ENCODE results near the gene TARS2.
A peak's percentile ranks its signal among the peaks of the same experiment; 100 is the strongest.

TARS2 gene

GRCh38 chr1:150484431-150484830 is 2.8 kb upstream of the TARS2 start:
- Histone ChIP-seq H3K9me3 (replicated peaks in 1 of 2; ENCODE audit: control insufficient read depth in 2 of 2, insufficient read depth in 1 of 2, low read depth in 1 of 2, low read length in 2 of 2) (no peaks in the 10 kb centered on the region), H3K36me3 (replicated peaks in 1 of 2; ENCODE audit: control insufficient read depth in 2 of 2, insufficient read depth in 2 of 2, low read length in 2 of 2) (peaks cover 2 to 11% of the 10 kb centered on the region in 2 donors), H3K9ac (ENCODE audit: low read depth, low read length, poor library complexity) (no peak overlapping the region), H3K4me3 (ENCODE audit: low read length in 2 of 2) (no peak overlapping the region), H2BK5ac (ENCODE audit: low read length) (no peak overlapping the region), H3K4me1 (ENCODE audit: control insufficient read depth in 2 of 2, insufficient read depth in 1 of 2, low read depth in 1 of 2, low read length in 2 of 2) (peaks cover 2% of the 10 kb centered on the region in 2 donors), H2BK120ac (ENCODE audit: low read depth, low read length) (no peak overlapping the region), H2BK12ac (ENCODE audit: low read length) (no peak overlapping the region), H3K4me2 (ENCODE audit: insufficient read depth, low read length, poor library complexity, severe bottlenecking) (no peak overlapping the region), H3K27me3 (ENCODE audit: control insufficient read depth in 3 of 3, insufficient read depth in 3 of 3, low read depth in 1 of 3, low read length in 3 of 3) (no peaks in the 10 kb centered on the region), H4K91ac (ENCODE audit: low read depth, low read length, poor library complexity) (no peak overlapping the region), H3K14ac (ENCODE audit: low read length) (no peak overlapping the region), H3K23ac (ENCODE audit: low read depth, low read length, poor library complexity) (no peak overlapping the region), H2AK5ac (ENCODE audit: low read depth, low read length) (no peak overlapping the region), H4K8ac (ENCODE audit: low read depth, low read length) (no peak overlapping the region), H3K79me1 (ENCODE audit: low read depth, low read length) (peaks cover 2% of the 10 kb centered on the region), H2BK15ac (ENCODE audit: low read length) (no peak overlapping the region), H2AFZ (ENCODE audit: low read length) (peak overlapping the region; percentile 42), H3K18ac (ENCODE audit: low read length) (no peak overlapping the region), H3K4ac (ENCODE audit: low read length) (no peak overlapping the region), H3K27ac (replicated peaks; ENCODE audit: low read length) (no peak overlapping the region)
- no peak for DNase-seq (ENCODE audit: low spot score)
- no CpG with 5 or more reads among the region's 5 CpGs for WGBS, 2 donors (ENCODE audit: extremely low coverage in 2 of 2, insufficient read length in 2 of 2, insufficient replicate concordance in 1 of 2)

- Histone ChIP-seq H3K36me3 (replicated peaks in 1 of 2; ENCODE audit: control insufficient read depth in 2 of 2, insufficient read depth in 2 of 2, low read length in 2 of 2) (peaks cover 3 to 15% of the 10 kb centered on the region in 2 donors), H3K4me3 (ENCODE audit: low read length in 2 of 2) (no peak overlapping the region), H3K27me3 (ENCODE audit: control insufficient read depth in 3 of 3, insufficient read depth in 3 of 3, low read depth in 1 of 3, low read length in 3 of 3) (no peaks in the 10 kb centered on the region), H3K4ac (ENCODE audit: low read length) (no peak overlapping the region), H4K91ac (ENCODE audit: low read depth, low read length, poor library complexity) (no peak overlapping the region), H2BK12ac (ENCODE audit: low read length) (no peak overlapping the region), H4K8ac (ENCODE audit: low read depth, low read length) (no peak overlapping the region), H3K18ac (ENCODE audit: low read length) (no peak overlapping the region), H3K23ac (ENCODE audit: low read depth, low read length, poor library complexity) (no peak overlapping the region), H3K79me1 (ENCODE audit: low read depth, low read length) (peaks cover 2% of the 10 kb centered on the region), H3K9me3 (replicated peaks in 1 of 2; ENCODE audit: control insufficient read depth in 2 of 2, insufficient read depth in 1 of 2, low read depth in 1 of 2, low read length in 2 of 2) (no peaks in the 10 kb centered on the region), H3K27ac (replicated peaks; ENCODE audit: low read length) (no peak overlapping the region), H3K14ac (ENCODE audit: low read length) (no peak overlapping the region), H2BK5ac (ENCODE audit: low read length) (no peak overlapping the region), H3K4me2 (ENCODE audit: insufficient read depth, low read length, poor library complexity, severe bottlenecking) (no peak overlapping the region), H3K9ac (ENCODE audit: low read depth, low read length, poor library complexity) (no peak overlapping the region), H2AK5ac (ENCODE audit: low read depth, low read length) (no peak overlapping the region), H2AFZ (ENCODE audit: low read length) (peak overlapping the region; percentile 42), H2BK15ac (ENCODE audit: low read length) (no peak overlapping the region), H3K4me1 (ENCODE audit: control insufficient read depth in 2 of 2, insufficient read depth in 1 of 2, low read depth in 1 of 2, low read length in 2 of 2) (peaks cover 2% of the 10 kb centered on the region in 2 donors), H2BK120ac (ENCODE audit: low read depth, low read length) (no peak overlapping the region)
- WGBS, 2 donors (ENCODE audit: extremely low coverage in 2 of 2, insufficient read length in 2 of 2, insufficient replicate concordance in 1 of 2), result no CpG with 5 or more reads among the region's 2 CpGs
- no peak for DNase-seq (ENCODE audit: low spot score)
These were observed 2.4 kb upstream of the TARS2 start for GRCh38 chr1:150484861-150485260.

GRCh38 chr1:150487763-150488115 is 520 bp downstream of the TARS2 start:
- no peaks in the 10 kb centered on the region for H3K9me3 ChIP-seq (replicated peaks in 1 of 2; ENCODE audit: control insufficient read depth in 2 of 2, insufficient read depth in 1 of 2, low read depth in 1 of 2, low read length in 2 of 2)

GRCh38 chr1:150493175-150493574 is 6.0 kb downstream of the TARS2 start:
- Histone ChIP-seq H3K4me3 (ENCODE audit: low read length in 2 of 2) (no peak overlapping the region), H2BK5ac (ENCODE audit: low read length) (no peak overlapping the region), H4K8ac (ENCODE audit: low read depth, low read length) (no peak overlapping the region), H3K18ac (ENCODE audit: low read length) (no peak overlapping the region), H3K4me1 (ENCODE audit: control insufficient read depth in 2 of 2, insufficient read depth in 1 of 2, low read depth in 1 of 2, low read length in 2 of 2) (peaks cover 0 to under 1% of the 10 kb centered on the region in 2 donors), H2BK120ac (ENCODE audit: low read depth, low read length) (no peak overlapping the region), H2AK5ac (ENCODE audit: low read depth, low read length) (no peak overlapping the region), H2BK12ac (ENCODE audit: low read length) (no peak overlapping the region), H3K4ac (ENCODE audit: low read length) (no peak overlapping the region), H3K23ac (ENCODE audit: low read depth, low read length, poor library complexity) (no peak overlapping the region), H3K36me3 (replicated peaks in 1 of 2; ENCODE audit: control insufficient read depth in 2 of 2, insufficient read depth in 2 of 2, low read length in 2 of 2) (peaks cover 28 to 76% of the 10 kb centered on the region in 2 donors), H3K9me3 (replicated peaks in 1 of 2; ENCODE audit: control insufficient read depth in 2 of 2, insufficient read depth in 1 of 2, low read depth in 1 of 2, low read length in 2 of 2) (no peaks in the 10 kb centered on the region), H3K14ac (ENCODE audit: low read length) (no peak overlapping the region), H3K27ac (replicated peaks; ENCODE audit: low read length) (no peak overlapping the region), H2BK15ac (ENCODE audit: low read length) (no peak overlapping the region), H3K4me2 (ENCODE audit: insufficient read depth, low read length, poor library complexity, severe bottlenecking) (no peak overlapping the region), H3K9ac (ENCODE audit: low read depth, low read length, poor library complexity) (no peak overlapping the region), H3K27me3 (ENCODE audit: control insufficient read depth in 3 of 3, insufficient read depth in 3 of 3, low read depth in 1 of 3, low read length in 3 of 3) (no peaks in the 10 kb centered on the region), H4K91ac (ENCODE audit: low read depth, low read length, poor library complexity) (no peak overlapping the region), H2AFZ (ENCODE audit: low read length) (no peak overlapping the region), H3K79me1 (ENCODE audit: low read depth, low read length) (no peaks in the 10 kb centered on the region)
- no CpG with 5 or more reads among the region's 8 CpGs for WGBS, 2 donors (ENCODE audit: extremely low coverage in 2 of 2, insufficient read length in 2 of 2, insufficient replicate concordance in 1 of 2)
- DNase-seq (ENCODE audit: low spot score), result no peak

More at GRCh38 chr1:150487763-150488115, 520 bp downstream of the TARS2 start:
- no peak overlapping the region for H3K14ac ChIP-seq (ENCODE audit: low read length)
- DNase-seq (ENCODE audit: low spot score), result no peak
- H4K91ac ChIP-seq (ENCODE audit: low read depth, low read length, poor library complexity), result no peak overlapping the region
- peaks cover 2% of the 10 kb centered on the region in 2 donors for H3K4me1 ChIP-seq (ENCODE audit: control insufficient read depth in 2 of 2, insufficient read depth in 1 of 2, low read depth in 1 of 2, low read length in 2 of 2)
- H2AK5ac ChIP-seq (ENCODE audit: low read depth, low read length), result no peak overlapping the region
- no CpG with 5 or more reads among the region's 7 CpGs for WGBS, 2 donors (ENCODE audit: extremely low coverage in 2 of 2, insufficient read length in 2 of 2, insufficient replicate concordance in 1 of 2)
- H3K23ac ChIP-seq (ENCODE audit: low read depth, low read length, poor library complexity), result no peak overlapping the region
- no peak overlapping the region for H2BK5ac ChIP-seq (ENCODE audit: low read length)
- peak overlapping the region; percentile 85 for H3K4me2 ChIP-seq (ENCODE audit: insufficient read depth, low read length, poor library complexity, severe bottlenecking)
- H2BK15ac ChIP-seq (ENCODE audit: low read length), result no peak overlapping the region
- H3K18ac ChIP-seq (ENCODE audit: low read length), result no peak overlapping the region
- H2BK12ac ChIP-seq (ENCODE audit: low read length), result no peak overlapping the region
- no peak overlapping the region for H2BK120ac ChIP-seq (ENCODE audit: low read depth, low read length)
- no peak overlapping the region for H3K27ac ChIP-seq (replicated peaks; ENCODE audit: low read length)
- H3K9ac ChIP-seq (ENCODE audit: low read depth, low read length, poor library complexity), result peak overlapping the region; percentile 34
- peaks cover 2% of the 10 kb centered on the region for H3K79me1 ChIP-seq (ENCODE audit: low read depth, low read length)
- no peak overlapping the region for H3K4ac ChIP-seq (ENCODE audit: low read length)
- H3K36me3 ChIP-seq (replicated peaks in 1 of 2; ENCODE audit: control insufficient read depth in 2 of 2, insufficient read depth in 2 of 2, low read length in 2 of 2), result peaks cover 14 to 40% of the 10 kb centered on the region in 2 donors
- no peak overlapping the region for H4K8ac ChIP-seq (ENCODE audit: low read depth, low read length)
- no peaks in the 10 kb centered on the region for H3K27me3 ChIP-seq (ENCODE audit: control insufficient read depth in 3 of 3, insufficient read depth in 3 of 3, low read depth in 1 of 3, low read length in 3 of 3)
- peak overlapping the region; percentile 72 to 87 for H3K4me3 ChIP-seq (ENCODE audit: low read length in 2 of 2)
- peak overlapping the region; percentile 88 for H2AFZ ChIP-seq (ENCODE audit: low read length)
